Cardiac muscle cell (in vitro differentiated cells and primary cell): ENCODE data around the gene HELZ2. TPM values are rescaled to one million over a fixed set of nuclear protein-coding genes. Genes with fewer than 3 reads are reported as not detected.

Experiments used
- DNase-seq, 2 donors: peaks; one replicate each; pipeline versions ENCODE4 v3.0.0 to v3.0.0-alpha.2; 2010 to 2017; ENCODE audit warnings: low read depth in 1 of 2, low spot score in 1 of 2
- H3K27ac ChIP-seq: fragments of 200-600 bp; sonication (generic); 2 replicates; pipeline ENCODE4 v1.5.1; 2016
- H3K27me3 ChIP-seq: fragments of 200-600 bp; sonication (generic); 2 replicates; pipeline ENCODE4 v1.6.0; 2016; ENCODE audit warnings: control low read depth
- H3K36me3 ChIP-seq: fragments of 200-600 bp; sonication (generic); 2 replicates; pipeline ENCODE4 v1.5.1; 2016; ENCODE audit warnings: control low read depth
- H3K4me1 ChIP-seq: fragments of 200-600 bp; sonication (generic); 2 replicates; pipeline ENCODE4 v1.8.1; 2017; ENCODE audit warnings: low read depth, mild to moderate bottlenecking, mixed run types
- H3K4me3 ChIP-seq: fragments of 200-600 bp; sonication (generic); 2 replicates; pipeline ENCODE4 v1.5.1; 2016; ENCODE audit warnings: mild to moderate bottlenecking
- H3K9me3 ChIP-seq: fragments of 200-600 bp; sonication (generic); 2 replicates; pipeline ENCODE4 v1.5.1; 2017; ENCODE audit warnings: low read depth, mild to moderate bottlenecking, control low read depth
- polyA plus RNA-seq: library from polyadenylated mRNA; unstranded; fragments of >200 nt; fragmentation: Nextera tagmentation; extraction: Ambion mirVana; gene quantifications from 2 replicates; pipeline ENCODE4 v1.2.1, GENCODE V29; 2016
- total RNA-seq: library from RNA; depleted of rRNA; stranded (reverse); fragments of >200 nt; gene quantifications from 2 replicates; pipeline ENCODE4 v1.2.3, GENCODE V29; 2016
- TF ChIP-seq, protein P1 (sequence below): IDR thresholded peaks from 2 replicates; pipeline ENCODE4 v1.5.1; 2012; ENCODE audit warnings: low read depth, mild to moderate bottlenecking, low read length

The HELZ2 gene
- total and polyA plus RNA-seq, 2 experiments from 2014 or later = 1.7 to 14.3 TPM

GRCh38 chr20:63542031-63542559 is 31.9 kb downstream of the HELZ2 start:
- DNase-seq = no peak
- no peak overlapping the region for H3K4me3 ChIP-seq
- no peaks in the 10 kb centered on the region for H3K36me3 ChIP-seq
- H3K27me3 ChIP-seq = no peaks in the 10 kb centered on the region
- no peak overlapping the region for H3K27ac ChIP-seq
- no peaks in the 10 kb centered on the region for H3K9me3 ChIP-seq
- no peaks in the 10 kb centered on the region for H3K4me1 ChIP-seq
- TF ChIP-seq, protein P1, sequence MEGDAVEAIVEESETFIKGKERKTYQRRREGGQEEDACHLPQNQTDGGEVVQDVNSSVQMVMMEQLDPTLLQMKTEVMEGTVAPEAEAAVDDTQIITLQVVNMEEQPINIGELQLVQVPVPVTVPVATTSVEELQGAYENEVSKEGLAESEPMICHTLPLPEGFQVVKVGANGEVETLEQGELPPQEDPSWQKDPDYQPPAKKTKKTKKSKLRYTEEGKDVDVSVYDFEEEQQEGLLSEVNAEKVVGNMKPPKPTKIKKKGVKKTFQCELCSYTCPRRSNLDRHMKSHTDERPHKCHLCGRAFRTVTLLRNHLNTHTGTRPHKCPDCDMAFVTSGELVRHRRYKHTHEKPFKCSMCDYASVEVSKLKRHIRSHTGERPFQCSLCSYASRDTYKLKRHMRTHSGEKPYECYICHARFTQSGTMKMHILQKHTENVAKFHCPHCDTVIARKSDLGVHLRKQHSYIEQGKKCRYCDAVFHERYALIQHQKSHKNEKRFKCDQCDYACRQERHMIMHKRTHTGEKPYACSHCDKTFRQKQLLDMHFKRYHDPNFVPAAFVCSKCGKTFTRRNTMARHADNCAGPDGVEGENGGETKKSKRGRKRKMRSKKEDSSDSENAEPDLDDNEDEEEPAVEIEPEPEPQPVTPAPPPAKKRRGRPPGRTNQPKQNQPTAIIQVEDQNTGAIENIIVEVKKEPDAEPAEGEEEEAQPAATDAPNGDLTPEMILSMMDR = no peak

DNA sequence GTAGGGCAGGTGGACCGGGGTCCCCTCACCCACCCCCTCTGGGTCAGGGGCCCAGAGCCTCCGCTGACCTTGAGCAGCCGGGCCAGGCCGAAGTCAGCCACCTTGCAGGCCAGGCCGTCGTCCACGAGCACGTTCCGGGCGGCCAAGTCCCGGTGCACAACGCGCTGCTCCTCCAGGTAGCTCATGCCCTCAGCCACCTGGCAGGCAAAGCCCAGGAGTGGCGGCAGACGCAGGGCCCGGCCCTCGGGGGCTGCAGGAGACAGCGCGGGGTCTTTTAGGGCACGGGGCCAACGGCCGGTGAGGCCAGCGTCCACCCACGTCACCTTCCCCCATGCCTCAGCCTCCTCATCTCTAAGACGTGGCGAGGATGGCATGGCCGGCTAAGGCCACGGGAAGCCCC is 32.7 kb downstream of the HELZ2 start:
- H3K27ac ChIP-seq = no peak overlapping the region
- TF ChIP-seq, protein P1 = no peak
- H3K9me3 ChIP-seq = no peaks in the 10 kb centered on the region
- H3K4me3 ChIP-seq = no peak overlapping the region
- DNase-seq = no peak
- H3K4me1 ChIP-seq = no peaks in the 10 kb centered on the region
- no peaks in the 10 kb centered on the region for H3K36me3 ChIP-seq
- no peaks in the 10 kb centered on the region for H3K27me3 ChIP-seq

DNA sequence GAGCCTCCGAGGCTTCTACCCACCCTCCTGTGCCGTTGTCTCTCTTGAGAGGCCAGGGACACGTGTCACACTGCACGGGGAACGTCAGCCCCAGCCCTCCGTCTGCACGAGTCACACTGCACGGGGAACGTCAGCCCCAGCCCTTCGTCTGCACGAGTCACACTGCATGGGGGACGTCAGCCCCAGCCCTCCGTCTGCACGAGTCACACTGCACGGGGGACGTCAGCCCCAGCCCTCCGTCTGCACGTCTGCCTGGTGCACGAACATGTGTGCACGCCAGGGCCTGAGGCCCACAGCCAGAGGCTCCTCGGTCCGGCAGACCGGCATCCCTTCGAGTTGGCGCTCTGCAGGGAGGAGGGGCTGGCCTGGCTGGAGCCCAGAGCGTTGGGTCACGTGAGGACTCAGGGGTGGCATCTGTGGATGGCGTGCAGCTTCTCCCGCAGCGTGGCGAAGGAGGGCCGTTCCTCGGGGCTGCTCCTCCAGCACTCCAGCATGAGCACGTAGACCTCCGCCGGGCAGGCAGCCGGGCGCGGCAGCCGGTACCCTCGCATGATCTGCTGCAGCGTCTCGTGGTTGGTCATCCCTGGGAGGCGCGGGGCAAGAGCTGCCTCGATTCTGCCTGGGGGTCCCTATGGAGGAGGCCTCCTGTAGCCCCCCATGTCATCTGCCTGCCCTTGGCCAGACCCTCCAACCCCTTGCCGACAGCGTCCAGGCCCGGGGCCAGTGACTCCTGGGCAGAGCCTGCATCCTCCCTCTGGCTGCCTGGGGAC is 33.4 kb downstream of the HELZ2 start:
- no peaks in the 10 kb centered on the region for H3K4me1 ChIP-seq
- DNase-seq = no peak
- TF ChIP-seq, protein P1 = no peak
- H3K36me3 ChIP-seq = no peaks in the 10 kb centered on the region
- H3K27me3 ChIP-seq = no peaks in the 10 kb centered on the region
- no peak overlapping the region for H3K27ac ChIP-seq
- H3K9me3 ChIP-seq = no peaks in the 10 kb centered on the region
- H3K4me3 ChIP-seq = no peak overlapping the region

DNA sequence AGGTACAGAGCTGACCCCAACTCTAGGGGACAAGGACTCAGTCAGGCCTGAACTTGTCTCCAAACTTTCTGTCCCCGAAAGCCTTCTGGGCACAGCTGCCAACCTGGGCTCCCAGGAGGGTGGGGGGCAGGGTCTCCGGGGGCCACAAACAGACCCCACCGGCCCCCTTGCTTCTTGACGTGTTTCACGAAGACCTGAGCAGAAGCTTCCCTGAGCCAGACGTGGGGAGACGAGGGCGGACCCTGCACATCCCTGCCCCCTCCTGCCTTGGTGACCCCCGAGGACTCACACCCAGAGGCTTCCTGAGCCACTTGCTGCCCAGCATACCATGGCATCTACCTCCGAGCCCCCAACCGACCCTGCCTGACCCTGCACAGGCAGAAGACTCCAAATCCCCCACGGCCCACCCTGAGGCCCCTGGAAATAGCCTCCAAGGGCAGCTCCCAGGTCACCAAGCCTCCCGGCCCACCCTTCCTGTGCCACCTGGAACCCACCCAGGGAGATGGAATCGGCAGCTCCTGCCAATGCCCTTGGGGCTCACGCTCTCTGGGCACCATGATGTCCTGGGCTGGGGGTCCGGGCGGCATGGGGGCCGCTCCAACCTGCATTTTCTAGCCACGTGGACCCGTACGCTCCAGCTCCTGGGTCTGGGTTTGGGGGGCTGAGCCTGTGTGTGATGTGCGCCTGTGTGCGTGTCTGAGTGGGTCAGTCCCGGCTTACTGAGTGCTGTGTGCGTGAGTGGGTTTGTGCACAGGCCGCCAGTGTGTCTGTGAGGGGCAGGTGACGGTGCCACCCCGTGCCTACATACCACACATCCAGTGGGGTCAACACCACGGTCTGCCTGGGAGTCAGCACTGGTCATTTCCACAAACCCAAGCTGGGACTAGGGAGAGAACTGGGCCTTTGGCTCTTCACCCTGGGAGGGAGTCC is 34.3 kb downstream of the HELZ2 start:
- DNase-seq = no peak
- TF ChIP-seq, protein P1 = no peak
- Histone ChIP-seq H3K27me3 (no peaks in the 10 kb centered on the region), H3K36me3 (no peaks in the 10 kb centered on the region), H3K4me1 (no peaks in the 10 kb centered on the region), H3K27ac (no peak overlapping the region), H3K4me3 (no peak overlapping the region), H3K9me3 (no peaks in the 10 kb centered on the region)

DNA sequence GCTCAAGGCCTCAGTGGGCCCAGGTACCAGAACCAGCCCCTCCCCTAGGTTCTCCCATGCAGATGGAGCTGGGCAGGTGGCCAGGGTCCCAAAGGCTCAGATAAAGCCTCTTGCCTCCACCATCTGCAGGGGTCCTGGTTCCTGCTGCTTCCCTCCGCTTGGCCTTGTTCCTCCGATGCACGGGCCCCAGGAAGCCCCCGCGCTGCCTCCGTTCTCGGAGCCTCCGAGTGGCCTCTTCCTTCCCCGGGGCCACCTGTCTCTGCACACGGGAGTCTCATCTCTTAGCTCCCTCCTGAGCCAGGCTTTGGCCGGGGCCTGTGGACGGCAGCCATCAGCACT is 35.0 kb downstream of the HELZ2 start:
- H3K4me3 ChIP-seq = no peak overlapping the region
- no peaks in the 10 kb centered on the region for H3K27me3 ChIP-seq
- H3K27ac ChIP-seq = no peak overlapping the region
- no peak for DNase-seq
- H3K36me3 ChIP-seq = no peaks in the 10 kb centered on the region
- no peaks in the 10 kb centered on the region for H3K9me3 ChIP-seq
- H3K4me1 ChIP-seq = peaks cover 5% of the 10 kb centered on the region
- TF ChIP-seq, protein P1 = no peak
